Prostate gland (tissue), 2 donors: ENCODE results near the gene IFNLR1.

Source experiments
- POLR2A ChIP-seq: fragments of 450-650 bp; IDR thresholded peaks from one replicate; pipeline ENCODE4 v1.6.1; 2016; ENCODE audit warnings: antibody characterized with exemption, mild to moderate bottlenecking
- TF ChIP-seq, protein P1 (sequence below), 4 experiments: fragments of 200-600 bp in 2 of 4; fragments of 450-650 bp in 2 of 4; sonication (generic) in 2 of 4; IDR thresholded peaks; 1 replicate in 3 of 4; 2 replicates in 1 of 4; pipeline ENCODE4 v1.5.1; 2016 to 2019; ENCODE audit warnings: antibody characterized with exemption in 4 of 4, mild to moderate bottlenecking in 2 of 4, moderate library complexity in 2 of 4

DNA sequence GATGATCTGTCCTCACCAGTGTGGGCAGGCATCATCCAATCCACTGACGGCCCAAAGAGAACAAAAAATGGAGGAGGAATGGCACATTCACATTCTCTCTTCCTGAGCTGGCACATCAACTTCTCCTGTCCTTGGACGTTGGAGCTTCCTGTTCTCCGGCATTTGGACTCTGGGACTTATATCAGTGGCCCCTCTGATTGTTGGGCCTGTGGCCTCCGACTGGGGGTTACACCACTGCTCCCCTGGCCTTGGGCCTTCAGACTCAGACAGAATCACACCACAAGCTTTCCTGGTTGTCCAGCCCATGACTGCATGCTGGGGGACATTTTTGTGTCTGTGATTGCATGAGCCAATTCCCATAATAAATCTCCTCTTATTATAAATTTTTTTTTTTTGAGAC lies 20.1 kb downstream of the IFNLR1 start:
- TF ChIP-seq, protein P1, sequence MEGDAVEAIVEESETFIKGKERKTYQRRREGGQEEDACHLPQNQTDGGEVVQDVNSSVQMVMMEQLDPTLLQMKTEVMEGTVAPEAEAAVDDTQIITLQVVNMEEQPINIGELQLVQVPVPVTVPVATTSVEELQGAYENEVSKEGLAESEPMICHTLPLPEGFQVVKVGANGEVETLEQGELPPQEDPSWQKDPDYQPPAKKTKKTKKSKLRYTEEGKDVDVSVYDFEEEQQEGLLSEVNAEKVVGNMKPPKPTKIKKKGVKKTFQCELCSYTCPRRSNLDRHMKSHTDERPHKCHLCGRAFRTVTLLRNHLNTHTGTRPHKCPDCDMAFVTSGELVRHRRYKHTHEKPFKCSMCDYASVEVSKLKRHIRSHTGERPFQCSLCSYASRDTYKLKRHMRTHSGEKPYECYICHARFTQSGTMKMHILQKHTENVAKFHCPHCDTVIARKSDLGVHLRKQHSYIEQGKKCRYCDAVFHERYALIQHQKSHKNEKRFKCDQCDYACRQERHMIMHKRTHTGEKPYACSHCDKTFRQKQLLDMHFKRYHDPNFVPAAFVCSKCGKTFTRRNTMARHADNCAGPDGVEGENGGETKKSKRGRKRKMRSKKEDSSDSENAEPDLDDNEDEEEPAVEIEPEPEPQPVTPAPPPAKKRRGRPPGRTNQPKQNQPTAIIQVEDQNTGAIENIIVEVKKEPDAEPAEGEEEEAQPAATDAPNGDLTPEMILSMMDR (IDR thresholded peaks at IDR 0.05) = no peak
- no peak for TF ChIP-seq POLR2A
